Astrocyte of the spinal cord (primary cell): ENCODE data around the gene DNTTIP2.
A peak's percentile ranks its signal among the peaks of the same experiment; 100 is the strongest.
"Not testable (repeated sequence)": the region's sequence is repeated elsewhere in the genome, so short reads cannot be mapped to it uniquely, and the experiment has no call there.

Experiments
- DNase-seq: peaks from one replicate; pipeline ENCODE4 v3.0.0; 2011; ENCODE audit warnings: low read depth, low spot score
- H3K4me3 ChIP-seq: 2 replicates; pipeline ENCODE4 v1.5.1; 2011; ENCODE audit warnings: low read depth, mild to moderate bottlenecking, low read length, moderate library complexity
- CTCF ChIP-seq: IDR thresholded peaks from 2 replicates; pipeline ENCODE4 v1.5.1; 2012; ENCODE audit warnings: low read depth, mild to moderate bottlenecking, low read length, inconsistent platforms
- in situ Hi-C: cut with HindIII; loops from 2 replicates; pipeline ENCODE4 v1.10.0; 2017; ENCODE audit warnings: low sequenced_read_pairs

The DNTTIP2 gene

GRCh38 chr1:93878889-93879586 lies at the start of gene DNTTIP2:
DNTTIP2 (minus strand) TSS chr1:93879206; CDS start chr1:93879148, 58 bp downstream.
- DNase-seq, result peak; percentile 93
- TF ChIP-seq CTCF, result no peak

GRCh38 chr1:93925206-93925605 lies 46.2 kb upstream of the DNTTIP2 start:
- in situ Hi-C loops, result no loop called here
- no peak for TF ChIP-seq CTCF
- H3K4me3 ChIP-seq, result no peak overlapping the region
- DNase-seq, result no peak

More at GRCh38 chr1:93878889-93879586, at the start of gene DNTTIP2:
- in situ Hi-C loops, result no loop called here
- peak within 1 kb of the TSS; percentile 98 for H3K4me3 ChIP-seq

GRCh38 chr1:93919780-93920179 lies 40.8 kb upstream of the DNTTIP2 start:
- no peak for TF ChIP-seq CTCF
- H3K4me3 ChIP-seq, result no peak overlapping the region
- DNase-seq, result no peak
- in situ Hi-C loops, result no loop called here

- in situ Hi-C loops, result no loop called here
- DNase-seq, result no peak
- TF ChIP-seq CTCF, result no peak
- no peak overlapping the region for H3K4me3 ChIP-seq
Measured at GRCh38 chr1:93917302-93917701, 38.3 kb upstream of the DNTTIP2 start.

- DNase-seq, H3K4me3 ChIP-seq, in situ Hi-C loops: not testable (repeated sequence)
Measured at GRCh38 chr1:93910880-93911279, 31.9 kb upstream of the DNTTIP2 start.

GRCh38 chr1:93910305-93910704 lies 31.3 kb upstream of the DNTTIP2 start:
- H3K4me3 ChIP-seq, result no peak overlapping the region
- in situ Hi-C loops, result no loop called here
- TF ChIP-seq CTCF, result no peak
- no peak for DNase-seq

GRCh38 chr1:93909146-93910050 lies 30.4 kb upstream of the DNTTIP2 start, which contains the start of gene GCLM:
GCLM (minus strand) TSS chr1:93909430; CDS start chr1:93909163, 267 bp downstream.
- in situ Hi-C loops, result no loop called here
- DNase-seq, result peak; percentile 96
- peak; percentile 79 for TF ChIP-seq CTCF
- H3K4me3 ChIP-seq, result peak within 1 kb of the TSS; percentile 80
